NCI-H345 treated with DMSO at 0.1 percent for 48 hours (cell line): ENCODE data around the gene FRYL.
"Not testable (repeated sequence)": the region's sequence is repeated elsewhere in the genome, so short reads cannot be mapped to it uniquely, and the experiment has no call there.

Source experiments
- DNase-seq: peaks from one replicate; lab custom pipeline; 2025; ENCODE audit not compliant: unreplicated experiment; lab: John Stamatoyannopoulos, UW

FRYL gene

GRCh38 chr4:48779998-48780864, at the start of gene FRYL:
Gene FRYL (minus strand): TSS chr4:48780279. CDS start chr4:48634410, 145,869 bp downstream.
- peak; percentile 93 for DNase-seq

DNA sequence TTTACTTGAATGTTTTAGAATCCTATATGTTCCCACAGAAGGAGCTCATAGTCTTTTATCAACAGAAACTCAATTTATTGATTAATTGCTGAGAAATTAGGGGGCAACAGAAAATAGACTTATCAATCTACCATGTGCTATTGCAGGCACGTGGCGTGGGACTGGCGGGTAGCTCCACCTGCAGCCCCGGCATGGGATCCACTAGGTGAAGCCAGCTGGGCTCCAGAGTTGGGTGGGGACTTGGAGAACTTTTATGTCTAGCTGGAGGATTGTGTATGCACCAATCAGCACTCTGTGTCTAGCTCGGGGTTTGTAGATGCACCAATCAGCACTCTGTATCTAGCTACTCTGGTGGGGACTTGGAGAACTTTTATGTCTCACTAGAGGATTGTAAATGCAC, 47.5 kb upstream of the FRYL start:
- DNase-seq: no peak

DNA sequence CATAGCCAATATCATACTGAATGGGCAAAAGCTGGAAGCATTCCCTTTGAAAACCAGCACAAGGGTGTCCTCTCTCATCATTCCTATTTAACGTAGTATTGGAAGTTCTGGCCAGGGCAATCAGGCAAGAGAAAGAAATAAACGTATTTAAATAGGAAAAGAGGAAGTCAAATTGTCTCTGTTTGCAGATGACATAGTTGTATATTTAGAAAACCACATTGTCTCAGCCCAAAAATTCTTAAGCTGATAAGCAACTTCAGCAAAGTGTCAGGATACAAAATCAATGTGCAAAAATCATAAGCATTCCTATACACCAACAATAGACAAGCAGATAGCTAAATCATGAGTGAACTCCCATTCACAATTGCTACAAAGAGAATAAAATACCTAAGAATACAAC, 41.4 kb upstream of the FRYL start:
- not testable (repeated sequence) for DNase-seq

DNA sequence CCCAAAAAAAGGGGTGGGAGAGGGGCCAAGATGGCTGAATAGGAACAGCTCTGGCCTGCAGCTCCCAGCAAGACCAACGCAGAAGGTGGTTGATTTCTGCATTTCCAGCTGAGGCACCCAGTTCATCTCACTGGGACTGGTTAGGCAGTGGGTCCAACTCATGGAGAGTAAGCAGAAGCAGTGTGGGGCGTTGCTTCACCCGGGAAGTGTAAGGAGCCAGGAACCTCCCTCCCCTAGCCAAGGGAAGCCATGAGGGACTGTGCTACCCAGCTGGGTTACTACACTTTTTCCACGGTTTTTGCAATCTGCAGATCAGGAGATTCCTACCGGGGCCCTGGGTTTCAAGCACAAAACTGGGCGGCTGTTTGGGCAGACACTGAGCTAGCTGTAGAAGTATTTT, 36.9 kb upstream of the FRYL start:
- no peak for DNase-seq

DNA sequence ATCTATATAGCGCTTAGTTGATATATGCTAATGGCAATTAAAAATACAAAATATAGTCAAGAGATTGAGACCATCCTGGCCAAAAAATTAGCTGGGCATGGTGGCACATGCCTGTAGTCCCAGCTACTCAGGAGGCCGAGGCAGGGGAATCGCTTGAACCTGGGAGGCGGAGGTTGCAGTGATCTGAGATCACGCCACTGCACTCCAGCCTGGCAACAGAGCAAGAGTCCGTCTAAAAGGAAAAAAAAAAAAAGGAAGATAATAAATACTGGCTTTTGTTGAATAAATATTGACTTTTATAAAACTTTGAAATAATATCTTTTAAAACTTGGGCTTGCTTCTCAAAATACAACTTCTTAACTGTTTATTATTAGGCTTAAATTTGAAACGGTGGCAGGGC, 36.2 kb upstream of the FRYL start:
- DNase-seq: not testable (repeated sequence)

- no peak for DNase-seq
These were observed 35.4 kb upstream of the FRYL start for GRCh38 chr4:48815483-48815882.

DNA sequence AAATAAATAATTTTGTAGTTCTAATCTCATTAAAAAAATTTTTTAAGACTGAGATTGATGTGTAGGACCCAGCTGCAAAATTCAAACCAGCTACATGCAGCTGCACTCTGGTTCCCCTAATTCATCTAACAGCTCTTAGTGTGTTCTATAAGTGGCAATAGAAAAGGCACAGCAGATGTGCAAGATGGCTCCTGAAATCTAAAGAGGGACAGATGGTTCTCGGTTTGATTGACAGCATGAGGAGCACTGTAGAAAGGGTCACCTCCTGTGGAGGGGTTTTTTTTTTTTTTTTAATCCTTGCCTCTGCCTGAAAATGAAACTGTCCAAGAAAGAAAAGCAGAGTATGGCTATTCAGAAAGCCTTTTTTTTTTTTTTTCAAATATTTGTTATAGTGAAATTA, 33.9 kb upstream of the FRYL start:
- DNase-seq: peak; percentile 22

DNA sequence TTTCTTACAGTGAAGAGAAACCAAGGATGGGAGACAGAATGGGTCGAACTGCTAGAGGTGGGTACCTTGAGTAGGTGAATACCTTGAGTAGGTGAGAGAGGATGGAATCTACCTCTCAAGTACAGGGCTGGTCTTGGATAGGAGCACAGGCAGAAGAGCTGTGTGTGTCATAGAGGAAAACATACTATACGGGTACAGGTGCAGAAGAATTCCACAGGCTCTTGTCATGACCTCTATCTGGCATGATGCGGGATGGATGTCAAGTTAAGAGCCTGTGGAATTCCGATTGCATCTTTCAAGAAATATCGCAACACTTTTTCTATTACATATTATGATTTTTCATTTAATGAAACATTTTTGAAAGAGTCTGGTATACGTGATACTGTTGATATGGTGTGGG, 32.8 kb upstream of the FRYL start:
- DNase-seq: no peak

- DNase-seq: no peak
These were observed 24.7 kb upstream of the FRYL start for GRCh38 chr4:48804584-48805301.

DNA sequence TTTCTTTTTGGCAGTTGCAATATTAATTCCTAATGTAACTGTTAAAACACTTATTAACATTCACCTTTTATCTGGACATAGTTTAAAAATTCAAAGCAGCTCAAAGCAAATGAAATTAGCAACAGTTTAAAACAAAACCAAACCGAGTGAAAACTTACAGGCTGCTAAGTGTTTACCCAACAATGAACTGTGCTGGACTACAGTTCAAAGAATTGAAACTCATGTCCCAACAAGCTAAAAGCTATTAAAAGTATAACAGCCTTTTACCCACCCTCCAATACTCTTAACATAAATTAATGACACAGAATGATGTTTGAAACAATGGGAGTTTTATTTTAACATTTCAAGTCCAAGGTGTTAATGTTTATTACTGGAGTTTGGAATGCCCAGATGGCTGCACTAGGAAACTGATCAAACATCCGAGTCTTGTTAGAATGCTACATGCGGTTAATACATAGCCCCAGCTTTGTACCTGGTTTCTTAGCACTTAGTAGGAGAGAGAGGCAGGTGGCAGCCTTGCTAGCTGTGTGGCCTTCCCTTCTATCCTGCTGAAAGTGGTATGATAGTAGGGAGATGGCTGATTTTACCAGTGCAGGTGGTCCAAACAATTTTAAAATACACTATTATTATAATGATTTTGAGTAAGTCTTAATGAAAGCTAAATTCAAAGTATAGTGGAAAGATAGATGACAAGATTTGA, 21.1 kb upstream of the FRYL start:
- DNase-seq: no peak

- DNase-seq: not testable (repeated sequence)
These were observed 20.1 kb upstream of the FRYL start for GRCh38 chr4:48800155-48800554.

DNA sequence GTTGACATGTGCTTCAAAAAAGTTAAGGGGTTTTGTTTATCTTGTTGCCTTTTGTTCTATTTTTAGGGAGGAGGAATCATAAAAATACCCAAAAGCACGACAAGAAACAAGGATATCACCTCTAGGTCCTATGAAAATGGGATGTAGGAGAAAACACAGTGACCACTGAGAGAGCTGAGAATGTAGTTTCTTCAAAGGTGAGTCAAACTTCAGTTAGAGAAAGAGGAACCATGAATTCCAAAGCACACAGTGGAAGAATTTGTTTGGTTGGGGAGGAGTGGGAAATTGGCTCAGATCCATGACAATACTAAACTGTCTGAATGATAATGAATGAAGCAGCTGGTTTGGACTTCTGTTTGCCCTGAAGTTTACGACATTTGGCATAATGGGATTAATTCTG, 19.1 kb upstream of the FRYL start:
- DNase-seq: no peak

DNA sequence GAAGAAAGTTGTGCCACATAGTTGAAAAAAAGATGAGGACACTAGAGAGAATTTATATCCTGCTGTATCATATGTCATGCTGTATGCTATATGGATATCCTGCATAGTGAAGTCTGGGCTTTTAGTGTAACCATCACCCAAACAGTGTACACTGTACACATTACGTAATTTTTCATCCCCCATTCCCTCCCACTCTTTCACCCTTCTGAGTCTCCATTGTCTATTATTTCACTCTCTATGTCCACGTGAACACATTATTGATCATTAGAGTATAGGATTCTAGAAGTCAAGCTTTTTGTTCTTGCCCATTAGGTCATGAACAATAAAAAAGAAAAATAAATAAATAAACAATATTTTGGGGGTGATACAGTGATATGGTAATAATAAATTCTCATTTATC, 18.0 kb upstream of the FRYL start:
- no peak for DNase-seq

GRCh38 chr4:48796927-48797679, 17.0 kb upstream of the FRYL start:
- DNase-seq: no peak

DNA sequence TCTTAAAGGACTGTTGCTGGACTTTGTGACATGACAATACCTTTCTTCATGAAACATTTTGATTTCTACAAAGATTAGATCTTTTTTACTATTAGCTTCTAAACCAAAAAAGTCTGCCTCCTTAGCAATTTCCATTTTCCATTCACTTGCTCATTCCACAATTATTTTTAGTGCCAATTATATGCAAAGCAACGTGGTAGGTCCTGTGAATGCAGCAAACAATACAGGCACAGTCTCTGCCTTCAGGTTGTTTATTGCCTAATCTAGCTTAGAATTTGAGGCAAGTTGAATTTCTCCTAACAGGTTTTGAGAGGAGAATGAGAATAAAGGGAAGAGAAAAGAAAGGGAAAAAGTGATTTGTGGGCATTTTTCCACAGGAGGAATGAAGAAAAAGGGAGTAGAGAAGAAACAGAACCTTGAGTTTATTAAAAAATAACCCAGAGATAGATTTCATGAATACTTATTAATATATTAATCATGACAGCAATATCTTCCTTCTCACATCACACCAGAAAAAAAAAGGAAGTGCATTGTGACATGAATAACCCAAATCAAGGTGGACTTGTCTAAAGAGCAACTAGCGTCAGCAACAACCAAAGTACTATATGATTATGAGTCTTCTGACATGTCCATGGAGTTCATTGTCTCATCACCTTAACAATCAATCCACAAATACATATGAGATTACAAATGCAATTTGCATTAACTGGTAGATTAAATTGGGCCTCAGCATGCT, 16.3 kb upstream of the FRYL start:
- DNase-seq: no peak

GRCh38 chr4:48795108-48795507, 15.0 kb upstream of the FRYL start:
- DNase-seq: no peak

DNA sequence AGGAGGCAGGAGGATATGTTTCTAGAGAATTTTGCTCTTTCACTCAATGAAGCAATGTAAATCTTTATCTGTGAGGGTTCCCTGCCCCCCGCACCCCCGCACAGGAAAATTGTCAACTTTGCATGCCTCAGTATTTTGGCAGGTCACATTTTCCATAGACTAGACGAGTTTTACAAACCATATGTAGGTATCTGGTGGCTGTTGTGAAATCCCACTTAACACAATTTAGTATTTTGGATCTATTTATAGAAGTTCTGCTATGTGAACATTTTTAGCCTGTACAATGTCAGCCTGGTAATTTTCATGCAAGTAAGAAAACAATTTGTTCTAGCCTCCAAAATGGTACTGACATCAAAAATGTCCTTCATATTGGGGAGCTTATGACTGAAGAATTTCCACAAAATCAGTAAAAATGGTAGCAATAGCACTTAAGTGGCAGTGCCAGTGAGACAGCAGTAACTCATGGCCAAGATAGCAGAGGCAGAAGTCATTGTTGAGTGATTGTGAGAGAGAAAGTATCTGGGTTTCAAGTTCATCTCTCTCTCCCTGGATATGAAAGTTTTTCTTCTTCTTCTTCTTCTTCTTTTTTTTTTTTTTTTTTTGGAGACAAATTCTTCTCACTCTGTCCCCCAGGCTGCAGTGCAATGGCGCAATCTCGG, 12.4 kb upstream of the FRYL start:
- no peak for DNase-seq

DNA sequence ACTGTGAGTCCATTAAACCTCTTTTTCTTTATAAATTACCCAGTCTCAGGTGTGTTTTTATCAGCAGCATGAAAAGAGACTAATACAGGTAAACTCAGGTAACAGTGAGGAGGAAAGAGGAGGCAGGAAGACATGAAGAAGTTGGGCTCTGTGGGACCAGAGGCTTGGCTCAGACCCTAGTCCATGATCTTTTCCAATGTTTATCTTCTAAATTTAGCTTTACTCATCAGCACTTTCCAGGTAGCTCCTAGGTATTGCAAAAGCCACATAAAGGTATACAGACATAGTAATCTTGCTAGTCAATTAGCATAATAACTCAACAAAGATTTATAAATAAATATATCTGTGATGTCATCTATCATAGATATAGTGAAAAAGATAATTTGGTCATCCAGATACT, 11.2 kb upstream of the FRYL start:
- no peak for DNase-seq

GRCh38 chr4:48790561-48790960, 10.5 kb upstream of the FRYL start:
- DNase-seq: no peak

DNA sequence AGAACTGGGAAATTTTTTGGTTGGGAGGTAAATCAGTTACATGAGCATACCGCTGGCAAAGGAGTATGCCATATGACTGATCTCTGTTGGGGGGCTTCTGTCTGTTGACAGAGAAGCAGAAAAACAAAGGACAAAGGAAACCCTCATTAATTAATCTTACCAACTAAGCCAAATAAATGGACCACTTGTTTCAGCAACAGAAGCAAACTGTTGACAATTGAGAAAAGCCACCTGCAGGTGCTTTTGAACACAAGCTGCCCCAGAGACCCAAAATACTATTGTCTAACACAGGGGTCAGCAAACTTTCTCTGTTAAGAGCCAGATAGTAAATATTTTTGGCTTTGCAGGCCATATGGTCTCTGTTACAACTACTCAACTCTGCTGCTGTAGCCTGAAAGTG, 7.0 kb upstream of the FRYL start:
- no peak for DNase-seq
